ENCODE data around the gene OLAH.

The OLAH gene

GRCh38 chr10:15049533-15049932 lies 5.8 kb downstream of the OLAH start:
- TF ChIP-seq EZH2phosphoT487 (IDR thresholded peaks at IDR 0.05; ENCODE audit: low read length): no peak
- no peak for TF ChIP-seq EZH2 (optimal IDR thresholded peaks at IDR 0.05; ENCODE audit: low read depth, low read length)
- TF ChIP-seq CTCF (IDR thresholded peaks at IDR 0.05; ENCODE audit: low read length): no peak
- H3K9ac ChIP-seq (ENCODE audit: low read length): no peak overlapping the region
- no peak for DNase-seq
- H4K20me1 ChIP-seq (ENCODE audit: insufficient read depth, low read length): no peaks in the 10 kb centered on the region
- H3K27ac ChIP-seq (ENCODE audit: low read length): no peak overlapping the region
- no peaks in the 10 kb centered on the region for H3K36me3 ChIP-seq (replicated peaks; ENCODE audit: insufficient read depth, low read length)
- H3K27me3 ChIP-seq (replicated peaks; ENCODE audit: insufficient read depth, low read length): no peaks in the 10 kb centered on the region
- H3K9me2 ChIP-seq (replicated peaks; ENCODE audit: insufficient read depth, low read length): no peaks in the 10 kb centered on the region
- no peak overlapping the region for H3K4me3 ChIP-seq (ENCODE audit: low read length)
- H3F3A ChIP-seq (ENCODE audit: insufficient read depth, low read length): no peaks in the 10 kb centered on the region
- no peak overlapping the region for H2AFZ ChIP-seq (ENCODE audit: low read length)
- H3K9me3 ChIP-seq (replicated peaks; ENCODE audit: insufficient read depth, low read length): no peaks in the 10 kb centered on the region
- H3K79me2 ChIP-seq (ENCODE audit: low read length): no peaks in the 10 kb centered on the region
- H3K4me1 ChIP-seq (ENCODE audit: low read length): no peaks in the 10 kb centered on the region
- no peak overlapping the region for H3K4me2 ChIP-seq (ENCODE audit: low read depth, low read length)

GRCh38 chr10:15052121-15052520 lies 8.4 kb downstream of the OLAH start:
- TF ChIP-seq EZH2phosphoT487 (IDR thresholded peaks at IDR 0.05; ENCODE audit: low read length): no peak
- no peak for TF ChIP-seq EZH2 (optimal IDR thresholded peaks at IDR 0.05; ENCODE audit: low read depth, low read length)
- TF ChIP-seq CTCF (IDR thresholded peaks at IDR 0.05; ENCODE audit: low read length): no peak
- H3K9ac ChIP-seq (ENCODE audit: low read length): no peak overlapping the region
- no peaks in the 10 kb centered on the region for H3K4me1 ChIP-seq (ENCODE audit: low read length)
- H3K36me3 ChIP-seq (replicated peaks; ENCODE audit: insufficient read depth, low read length): no peaks in the 10 kb centered on the region
- H3K9me2 ChIP-seq (replicated peaks; ENCODE audit: insufficient read depth, low read length): no peaks in the 10 kb centered on the region
- H2AFZ ChIP-seq (ENCODE audit: low read length): no peak overlapping the region
- no peak overlapping the region for H3K4me2 ChIP-seq (ENCODE audit: low read depth, low read length)
- H3K9me3 ChIP-seq (replicated peaks; ENCODE audit: insufficient read depth, low read length): no peaks in the 10 kb centered on the region
- no peaks in the 10 kb centered on the region for H3F3A ChIP-seq (ENCODE audit: insufficient read depth, low read length)
- no peak for DNase-seq
- H3K79me2 ChIP-seq (ENCODE audit: low read length): no peaks in the 10 kb centered on the region
- no peak overlapping the region for H3K4me3 ChIP-seq (ENCODE audit: low read length)
- no peaks in the 10 kb centered on the region for H4K20me1 ChIP-seq (ENCODE audit: insufficient read depth, low read length)
- H3K27ac ChIP-seq (ENCODE audit: low read length): no peak overlapping the region
- no peaks in the 10 kb centered on the region for H3K27me3 ChIP-seq (replicated peaks; ENCODE audit: insufficient read depth, low read length)

- no peak overlapping the region for H3K4me2 ChIP-seq (ENCODE audit: low read depth, low read length)
- no peaks in the 10 kb centered on the region for H3K79me2 ChIP-seq (ENCODE audit: low read length)
- H3K9me3 ChIP-seq (replicated peaks; ENCODE audit: insufficient read depth, low read length): no peaks in the 10 kb centered on the region
- H3K27me3 ChIP-seq (replicated peaks; ENCODE audit: insufficient read depth, low read length): no peaks in the 10 kb centered on the region
- no peak overlapping the region for H2AFZ ChIP-seq (ENCODE audit: low read length)
- H4K20me1 ChIP-seq (ENCODE audit: insufficient read depth, low read length): no peaks in the 10 kb centered on the region
- TF ChIP-seq EZH2 (optimal IDR thresholded peaks at IDR 0.05; ENCODE audit: low read depth, low read length) (no peak), EZH2phosphoT487 (IDR thresholded peaks at IDR 0.05; ENCODE audit: low read length) (no peak), CTCF (IDR thresholded peaks at IDR 0.05; ENCODE audit: low read length) (no peak)
- H3K36me3 ChIP-seq (replicated peaks; ENCODE audit: insufficient read depth, low read length): no peaks in the 10 kb centered on the region
- no peak overlapping the region for H3K27ac ChIP-seq (ENCODE audit: low read length)
- DNase-seq: no peak
- no peaks in the 10 kb centered on the region for H3K4me1 ChIP-seq (ENCODE audit: low read length)
- no peaks in the 10 kb centered on the region for H3K9me2 ChIP-seq (replicated peaks; ENCODE audit: insufficient read depth, low read length)
- no peaks in the 10 kb centered on the region for H3F3A ChIP-seq (ENCODE audit: insufficient read depth, low read length)
- no peak overlapping the region for H3K9ac ChIP-seq (ENCODE audit: low read length)
- no peak overlapping the region for H3K4me3 ChIP-seq (ENCODE audit: low read length)
These were observed 9.3 kb downstream of the OLAH start for GRCh38 chr10:15053061-15053460.
